ENCODE data around the gene PDE3B. TPM values are rescaled to one million over a fixed set of nuclear protein-coding genes. Genes with fewer than 3 reads are reported as not detected.

PDE3B gene
- total RNA-seq, 3 donors from 2014 or later (not counting 1 experiment from before 2014, with no cell fraction given) = 18.2 to 42.3 (median 34.5) TPM

- H3K27ac ChIP-seq (ENCODE audit: low read length) = peak overlapping the region; percentile 92
- Mint-ChIP-seq H3K4me1 (peaks cover 30 to 47% of the 10 kb centered on the region in 2 donors), H3K27ac (peak overlapping the region; percentile 95 to 98), H3K27me3 (ENCODE audit: low read depth in 2 of 2) (no peaks in the 10 kb centered on the region), H3K4me3 (peak overlapping the region; percentile 96), H3K36me3 (no peaks in the 10 kb centered on the region), H3K9me3 (no peaks in the 10 kb centered on the region)
- H3K4me1 ChIP-seq (ENCODE audit: control insufficient read depth, insufficient read depth, low read length) = peaks cover 11% of the 10 kb centered on the region
- H3K9me3 ChIP-seq (ENCODE audit: control insufficient read depth, insufficient read depth, low read length) = no peaks in the 10 kb centered on the region
- no peaks in the 10 kb centered on the region for H3K27me3 ChIP-seq (ENCODE audit: control insufficient read depth, insufficient read depth, low read length)
- ATAC-seq (peak; percentile 65 to 81 (median 70)), DNase-seq (peak; percentile 86 to 93)
- H3K4me3 ChIP-seq (ENCODE audit: low read length) = peak overlapping the region; percentile 87
- intact Hi-C loops (cut with micrococcal nuclease) = loop anchor here (1.0 to 5.0 kb wide), 7 partner anchors 14 to 394 kb away; partner anchors contain the start of genes COPB1 and PSMA1
- TF ChIP-seq CTCF (IDR thresholded peaks at IDR 0.05) = no peak
- H3K36me3 ChIP-seq (ENCODE audit: control insufficient read depth, insufficient read depth, low read length) = no peaks in the 10 kb centered on the region
- under 1% methylated on average over 67 of the region's 67 CpGs for WGBS (ENCODE audit: insufficient coverage)
These were observed 247.8 kb downstream of the PDE3B start for GRCh38 chr11:14891143-14892035.

DNA sequence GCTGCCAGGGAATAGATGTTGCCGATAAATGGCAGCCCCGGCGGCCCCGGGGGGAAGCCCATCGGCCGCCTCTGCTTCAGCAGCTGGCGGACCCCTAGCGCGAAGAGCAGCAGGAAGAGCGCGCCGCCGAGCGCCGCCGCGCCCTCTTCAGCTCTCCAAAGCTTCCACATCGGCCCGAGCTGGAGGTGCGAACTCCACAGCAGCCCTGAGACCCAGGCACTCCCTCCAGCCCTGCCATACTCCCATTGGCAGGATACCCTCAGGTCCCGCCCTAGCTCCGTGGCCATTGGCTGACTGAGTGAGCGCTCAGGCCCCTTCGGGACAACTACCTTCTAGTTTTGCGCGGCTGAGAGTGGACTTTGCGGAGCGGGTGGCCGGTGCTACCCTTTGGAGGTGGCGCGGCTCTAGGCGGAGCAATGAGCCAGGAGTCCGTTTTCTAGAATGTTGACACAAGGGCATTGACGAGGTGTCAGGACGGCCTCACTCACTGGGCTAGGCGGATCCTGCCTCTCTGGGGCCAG lies 248.5 kb downstream of the PDE3B start, which contains the start of gene CYP2R1:
TSS of gene CYP2R1 (minus strand) at position 196 of the 521 bp plus-strand sequence. CDS start at position 170, 26 bp downstream.
- peak within 1 kb of the TSS; percentile 92 for H3K27ac ChIP-seq (ENCODE audit: low read length)
- Mint-ChIP-seq H3K4me3 (peak within 1 kb of the TSS; percentile 96), H3K27ac (peak within 1 kb of the TSS; percentile 95 to 98), H3K36me3 (no peaks in the 10 kb centered on the region), H3K9me3 (no peaks in the 10 kb centered on the region), H3K27me3 (ENCODE audit: low read depth in 2 of 2) (no peaks in the 10 kb centered on the region), H3K4me1 (peaks cover 23 to 40% of the 10 kb centered on the region in 2 donors)
- ATAC-seq (peak; percentile 79 to 94 (median 86)), DNase-seq (peak; percentile 90 to 94)
- intact Hi-C loops (cut with micrococcal nuclease) = loop anchor here (1.0 to 5.0 kb wide), 4 partner anchors 13 to 395 kb away; partner anchors contain the start of gene COPB1
- no peaks in the 10 kb centered on the region for H3K36me3 ChIP-seq (ENCODE audit: control insufficient read depth, insufficient read depth, low read length)
- no peak for TF ChIP-seq CTCF (IDR thresholded peaks at IDR 0.05)
- peak within 1 kb of the TSS; percentile 87 for H3K4me3 ChIP-seq (ENCODE audit: low read length)
- H3K27me3 ChIP-seq (ENCODE audit: control insufficient read depth, insufficient read depth, low read length) = no peaks in the 10 kb centered on the region
- H3K9me3 ChIP-seq (ENCODE audit: control insufficient read depth, insufficient read depth, low read length) = no peaks in the 10 kb centered on the region
- WGBS (ENCODE audit: insufficient coverage) = 0% methylated on average over 36 of the region's 36 CpGs
- peaks cover 11% of the 10 kb centered on the region for H3K4me1 ChIP-seq (ENCODE audit: control insufficient read depth, insufficient read depth, low read length)

- H3K27ac Mint-ChIP-seq = peak overlapping the region; percentile 95 to 98
- H3K36me3 Mint-ChIP-seq = no peaks in the 10 kb centered on the region
- no peak for TF ChIP-seq CTCF (IDR thresholded peaks at IDR 0.05)
- Histone ChIP-seq H3K4me1 (ENCODE audit: control insufficient read depth, insufficient read depth, low read length) (peaks cover 11% of the 10 kb centered on the region), H3K27me3 (ENCODE audit: control insufficient read depth, insufficient read depth, low read length) (no peaks in the 10 kb centered on the region), H3K4me3 (ENCODE audit: low read length) (peak overlapping the region; percentile 87), H3K9me3 (ENCODE audit: control insufficient read depth, insufficient read depth, low read length) (no peaks in the 10 kb centered on the region), H3K36me3 (ENCODE audit: control insufficient read depth, insufficient read depth, low read length) (no peaks in the 10 kb centered on the region), H3K27ac (ENCODE audit: low read length) (peak overlapping the region; percentile 92)
- ATAC-seq (no peak), DNase-seq (no peak)
- peak overlapping the region; percentile 82 for H3K4me3 Mint-ChIP-seq
- no peaks in the 10 kb centered on the region for H3K27me3 Mint-ChIP-seq (ENCODE audit: low read depth in 2 of 2)
- peaks cover 22 to 38% of the 10 kb centered on the region in 2 donors for H3K4me1 Mint-ChIP-seq
- WGBS (ENCODE audit: insufficient coverage) = 96% methylated on average over 2 of the region's 2 CpGs
- intact Hi-C loops (cut with micrococcal nuclease) = loop anchor here (1.0 to 5.0 kb wide), 4 partner anchors 13 to 395 kb away; partner anchors contain the start of gene COPB1
- H3K9me3 Mint-ChIP-seq = no peaks in the 10 kb centered on the region
These were observed 249.0 kb downstream of the PDE3B start for GRCh38 chr11:14892577-14892976.

Measured in natural killer cell (primary cell).